ENCODE measurements around the gene MSTO1. TPM values are rescaled to one million over a fixed set of nuclear protein-coding genes. Genes with fewer than 3 reads are reported as not detected.

The MSTO1 gene
- total and polyA plus RNA-seq, 10 of the 15 experiments (the other 5 are each of a cell fraction or from before 2014, with no cell fraction given): 16.1 to 87.9 (median 46.6) TPM

DNA sequence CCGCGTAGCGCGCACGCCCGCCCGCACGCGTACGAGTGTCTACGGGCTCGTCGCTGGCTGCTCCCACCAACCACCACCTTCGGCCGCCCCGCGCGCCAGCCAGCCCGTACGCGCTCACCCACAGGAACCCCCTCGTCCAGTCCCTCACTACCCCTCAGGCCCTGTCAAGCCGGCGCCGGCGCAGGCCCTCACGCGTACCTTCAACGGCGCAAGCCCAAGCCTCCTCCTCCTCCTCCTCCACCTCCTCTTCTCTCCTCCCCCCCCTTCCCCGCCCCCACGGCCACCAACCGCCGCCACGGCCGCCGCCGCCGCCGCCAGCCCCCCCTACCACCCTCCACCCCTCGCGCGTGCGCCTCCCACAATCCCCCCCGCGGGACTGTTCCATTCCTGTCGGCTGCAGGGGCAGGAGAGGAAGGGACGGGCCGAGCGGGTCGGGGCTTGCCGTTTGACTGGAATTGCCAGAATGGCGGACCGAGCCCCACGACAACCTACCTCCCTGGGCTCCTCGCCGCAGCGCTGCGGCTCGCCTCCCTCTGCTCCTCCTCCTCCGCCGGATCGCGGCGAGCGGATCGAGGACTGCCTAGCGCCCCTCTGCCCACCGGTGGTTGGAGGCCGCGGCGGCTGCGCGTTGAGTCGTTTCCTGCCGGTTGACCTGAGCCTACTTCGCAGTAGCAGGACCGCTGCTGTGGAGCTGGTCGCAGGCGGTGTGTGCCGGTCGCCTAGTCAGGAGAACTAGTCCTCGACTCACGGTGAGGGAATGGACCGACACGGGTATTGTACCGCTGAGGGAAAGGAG lies 47.2 kb upstream of the MSTO1 start, which contains the start of gene ASH1L (continued):
- peak; percentile 97 for TF ChIP-seq NKRF (conservative IDR thresholded peaks at IDR 0.05)
- TF ChIP-seq CTCF (IDR thresholded peaks at IDR 0.05 in 2 of 3, conservative IDR thresholded peaks at IDR 0.05 in 1 of 3; ENCODE audit: control insufficient read depth in 2 of 3, extremely low read depth in 1 of 3, insufficient read depth in 1 of 3, low read depth in 3 of 3, low read length in 3 of 3): no peak
- TF ChIP-seq ZNF687 (IDR thresholded peaks at IDR 0.05): peak; percentile 72; the same call in 1 of the 2 replicates
- TF ChIP-seq SMARCA5 (IDR thresholded peaks at IDR 0.05): peak; percentile 41; the same call in 1 of the 2 replicates
- no peak for TF ChIP-seq NR2C2 (IDR thresholded peaks at IDR 0.05; ENCODE audit: borderline replicate concordance, control insufficient read depth, insufficient read length, low read depth)
- peak; percentile 83 for TF ChIP-seq HDGF (IDR thresholded peaks at IDR 0.05)
- no peak for TF ChIP-seq ZSCAN29 (IDR thresholded peaks at IDR 0.05)
- TF ChIP-seq ZNF217 (IDR thresholded peaks at IDR 0.05): no peak
- TF ChIP-seq NFYA (IDR thresholded peaks at IDR 0.05; ENCODE audit: borderline replicate concordance, low read depth, low read length): no peak
- TF ChIP-seq SMC3 (IDR thresholded peaks at IDR 0.05; ENCODE audit: borderline replicate concordance, low read length): no peak
- TF ChIP-seq YY1 (IDR thresholded peaks at IDR 0.05; ENCODE audit: low read depth, low read length): peak; percentile 80
- TF ChIP-seq NFXL1 (IDR thresholded peaks at IDR 0.05; ENCODE audit: borderline replicate concordance): no peak
- peak; percentile 85; the same call in 1 of the 2 replicates for TF ChIP-seq MXI1 (IDR thresholded peaks at IDR 0.05; ENCODE audit: low read depth, low read length)
- TF ChIP-seq BCL3 (IDR thresholded peaks at IDR 0.05; ENCODE audit: borderline replicate concordance, insufficient read depth, low read depth, low read length, poor library complexity, severe bottlenecking): peak; percentile 5
- no peak for TF ChIP-seq HDAC2 (IDR thresholded peaks at IDR 0.05)
- TF ChIP-seq MEF2B (IDR thresholded peaks at IDR 0.05; ENCODE audit: partially characterized antibody, poor library complexity, severe bottlenecking): peak; percentile 38
- TF ChIP-seq CBX5 (IDR thresholded peaks at IDR 0.05; ENCODE audit: low read depth): no peak
- TF ChIP-seq RAD51 (IDR thresholded peaks at IDR 0.05): no peak
- TF ChIP-seq ZNF207 (IDR thresholded peaks at IDR 0.05; ENCODE audit: borderline replicate concordance): peak; percentile 93
- TF ChIP-seq POLR2AphosphoS5 (IDR thresholded peaks at IDR 0.05; ENCODE audit: low read length): peak; percentile 98

All from GM12878 (cell line).